GM23338 (cell line): Measurements from ENCODE around the gene APH1B. TPM values are rescaled to one million over a fixed set of nuclear protein-coding genes. Genes with fewer than 3 reads are reported as not detected.

Experiments
- ATAC-seq: fragments of 200-7000 bp; cut with Tn5 transposase; 3 replicates; pipeline ENCODE4 v1.9.1; 2020
- DNase-seq: peaks from one replicate; pipeline ENCODE4 v3.0.0-alpha.2; 2015; ENCODE audit warnings: low spot score
- H2AFZ ChIP-seq: fragments of 200-600 bp; sonication (generic); 2 replicates; pipeline ENCODE4 v1.8.0; 2016; ENCODE audit warnings: antibody characterized with exemption, mild to moderate bottlenecking, moderate library complexity
- H3F3A ChIP-seq: fragments of 200-600 bp; sonication (generic); replicated peaks from 2 replicates; pipeline ENCODE4 v1.8.0; 2017; ENCODE audit warnings: antibody characterized with exemption, mixed run types, low read depth
- H3K27ac ChIP-seq: fragments of 200-600 bp; sonication (generic); 2 replicates; pipeline ENCODE4 v1.6.1; 2016; ENCODE audit warnings: low read depth
- H3K27me3 ChIP-seq: fragments of 200-600 bp; sonication (generic); 2 replicates; pipeline ENCODE4 v1.8.0; 2016; ENCODE audit warnings: mild to moderate bottlenecking, mixed run types, moderate library complexity; ENCODE audit not compliant: insufficient read depth
- H3K36me3 ChIP-seq: fragments of 200-600 bp; sonication (generic); 2 replicates; pipeline ENCODE4 v1.8.0; 2016; ENCODE audit warnings: mild to moderate bottlenecking; ENCODE audit not compliant: insufficient read depth
- H3K4me1 ChIP-seq: fragments of 200-600 bp; sonication (generic); 2 replicates; pipeline ENCODE4 v1.8.0; 2016; ENCODE audit warnings: mild to moderate bottlenecking, moderate library complexity; ENCODE audit not compliant: insufficient read depth
- H3K4me2 ChIP-seq: fragments of 200-600 bp; sonication (generic); 2 replicates; pipeline ENCODE4 v1.7.1; 2017; ENCODE audit warnings: mixed run types
- H3K4me3 ChIP-seq: fragments of 200-600 bp; sonication (generic); 2 replicates; pipeline ENCODE4 v1.6.1; 2016; ENCODE audit warnings: mixed run types
- H3K79me2 ChIP-seq: fragments of 200-600 bp; sonication (generic); replicated peaks from 2 replicates; pipeline ENCODE4 v1.8.0; 2017; ENCODE audit warnings: mild to moderate bottlenecking; ENCODE audit not compliant: insufficient read depth
- H3K9me2 ChIP-seq: fragments of 200-600 bp; sonication (generic); 2 replicates; pipeline ENCODE4 v1.8.0; 2017; ENCODE audit not compliant: insufficient read depth
- H4K20me1 ChIP-seq: fragments of 200-600 bp; sonication (generic); replicated peaks from 2 replicates; pipeline ENCODE4 v1.8.0; 2017; ENCODE audit warnings: mild to moderate bottlenecking; ENCODE audit not compliant: insufficient read depth
- H3K27ac Mint-ChIP-seq: 2 replicates; pipeline ENCODE4 v1.8.0; 2020; ENCODE audit warnings: inconsistent platforms, mild to moderate bottlenecking, moderate library complexity, mixed read lengths
- H3K27me3 Mint-ChIP-seq: 3 replicates; pipeline ENCODE4 v1.8.0; 2022; ENCODE audit warnings: low read depth, mild to moderate bottlenecking, moderate library complexity, mixed read lengths, inconsistent platforms; ENCODE audit not compliant: insufficient read depth, poor library complexity
- H3K36me3 Mint-ChIP-seq: 3 replicates; pipeline ENCODE4 v1.8.0; 2021; ENCODE audit warnings: low read depth, mild to moderate bottlenecking, inconsistent platforms, moderate library complexity, mixed read lengths
- H3K4me1 Mint-ChIP-seq: 3 replicates; pipeline ENCODE4 v1.8.0; 2020; ENCODE audit warnings: mild to moderate bottlenecking, inconsistent platforms, mixed read lengths
- H3K4me3 Mint-ChIP-seq: 3 replicates; pipeline ENCODE4 v1.8.0; 2021; ENCODE audit warnings: moderate library complexity, mild to moderate bottlenecking, inconsistent platforms, mixed read lengths
- H3K9me3 Mint-ChIP-seq: 3 replicates; pipeline ENCODE4 v1.8.0; 2020; ENCODE audit warnings: moderate library complexity, mild to moderate bottlenecking, inconsistent platforms, mixed read lengths
- CREB1 ChIP-seq: fragments of 250-450 bp; sonication (Bioruptor Pico); IDR thresholded peaks from 2 replicates; pipeline ENCODE4 v1.5.0; 2020; ENCODE audit warnings: low read depth, mild to moderate bottlenecking, moderate library complexity
- CTCF ChIP-seq, 2 experiments: fragments of 200-600 bp in 1 of 2; sonication (generic) in 1 of 2; conservative IDR thresholded peaks; 2 replicates each; pipeline versions ENCODE4 v1.5.1 to v1.6.1; 2016 to 2017; ENCODE audit warnings: antibody characterized with exemption in 2 of 2, low read depth in 2 of 2, mild to moderate bottlenecking in 2 of 2, moderate library complexity in 1 of 2
- EZH2 ChIP-seq: fragments of 200-600 bp; sonication (generic); IDR thresholded peaks from one replicate; pipeline ENCODE4 v1.8.0; 2017; ENCODE audit warnings: antibody characterized with exemption, mild to moderate bottlenecking, low read depth; ENCODE audit not compliant: unreplicated experiment
- JUNB ChIP-seq: IDR thresholded peaks from one replicate; pipeline ENCODE4 v1.6.1; 2016; ENCODE audit warnings: antibody characterized with exemption; ENCODE audit not compliant: unreplicated experiment
- NANOG ChIP-seq: IDR thresholded peaks from 2 replicates; pipeline ENCODE4 v1.6.1; 2016; ENCODE audit warnings: antibody characterized with exemption, borderline replicate concordance
- POLR2AphosphoS5 ChIP-seq: IDR thresholded peaks from 2 replicates; pipeline ENCODE4 v1.6.1; 2016; ENCODE audit warnings: antibody characterized with exemption, low read depth
- ZNF331 ChIP-seq: fragments of 250-450 bp; sonication (Bioruptor Pico); IDR thresholded peaks from 2 replicates; pipeline ENCODE4 v1.5.0; 2020; ENCODE audit warnings: low read depth, mild to moderate bottlenecking, moderate library complexity
- ZNF462 ChIP-seq: fragments of 250-450 bp; sonication (Bioruptor Pico); IDR thresholded peaks from 2 replicates; pipeline ENCODE4 v1.5.0; 2020; ENCODE audit warnings: mild to moderate bottlenecking, moderate library complexity
- polyA plus RNA-seq: library from polyadenylated mRNA; unstranded; fragments of >200 nt; fragmentation: Nextera tagmentation; extraction: Ambion mirVana; gene quantifications from 2 replicates; pipeline ENCODE4 v1.2.1, GENCODE V29; 2016
- total RNA-seq: library from RNA; depleted of rRNA; stranded (reverse); fragments of >200 nt; shearing (Covaris generic); gene quantifications from 2 replicates; pipeline ENCODE4 v1.2.3, GENCODE V29; 2014

APH1B gene
- total and polyA plus RNA-seq, 2 experiments from 2014 or later: 14.3 to 24.4 TPM

- TF ChIP-seq EZH2: no peak
- TF ChIP-seq CTCF (conservative IDR thresholded peaks at IDR 0.05; ENCODE audit: low read depth in 2 of 2): no peak
- TF ChIP-seq JUNB: peak; percentile 79
- TF ChIP-seq CREB1: no peak
- Mint-ChIP-seq H3K9me3 (peaks cover 3% of the 10 kb centered on the region; the same call in 2 of the 3 replicates), H3K27ac (no peak overlapping the region), H3K36me3 (no peaks in the 10 kb centered on the region; the same call in 2 of the 3 replicates), H3K27me3 (peaks cover 3% of the 10 kb centered on the region), H3K4me3 (no peak overlapping the region), H3K4me1 (peaks cover 51% of the 10 kb centered on the region)
- Histone ChIP-seq H3K79me2 (no peaks in the 10 kb centered on the region), H3K27me3 (no peaks in the 10 kb centered on the region), H3K9me2 (0 out of 2 replicates have a peak, but pooled peaks cover 3% of the 10 kb centered on the region), H2AFZ (no peak overlapping the region), H3K4me1 (peaks cover 52% of the 10 kb centered on the region), H4K20me1 (no peaks in the 10 kb centered on the region), H3K36me3 (no peaks in the 10 kb centered on the region), H3K4me3 (no peak overlapping the region), H3K27ac (no peak overlapping the region), H3F3A (no peaks in the 10 kb centered on the region), H3K4me2 (peak overlapping the region; percentile 31; the same call in 1 of the 2 replicates)
- DNase-seq (no peak), ATAC-seq (peak; percentile 33; the same call in 2 of the 3 replicates)
Measured at GRCh38 chr15:63314409-63314808, 37.0 kb downstream of the APH1B start.

- no peaks in the 10 kb centered on the region for H3K79me2 ChIP-seq
- DNase-seq (no peak), ATAC-seq (no peak)
- Mint-ChIP-seq H3K4me3 (no peak overlapping the region), H3K9me3 (no peaks in the 10 kb centered on the region), H3K36me3 (no peaks in the 10 kb centered on the region), H3K27me3 (peaks cover 4% of the 10 kb centered on the region), H3K4me1 (peaks cover 40% of the 10 kb centered on the region), H3K27ac (no peak overlapping the region)
- H3F3A ChIP-seq: no peaks in the 10 kb centered on the region
- TF ChIP-seq POLR2AphosphoS5 (no peak), NANOG (no peak), ZNF462 (no peak), ZNF331 (CRISPR knock-in tag) (no peak)
- no peaks in the 10 kb centered on the region for H3K27me3 ChIP-seq
- H3K4me1 ChIP-seq: peaks cover 43% of the 10 kb centered on the region
- no peak overlapping the region for H3K4me3 ChIP-seq
- no peak overlapping the region for H2AFZ ChIP-seq
- no peaks in the 10 kb centered on the region for H3K36me3 ChIP-seq
- 0 out of 2 replicates have a peak, but pooled peaks cover 3% of the 10 kb centered on the region for H3K9me2 ChIP-seq
- no peaks in the 10 kb centered on the region for H4K20me1 ChIP-seq
- no peak overlapping the region for H3K4me2 ChIP-seq
- H3K27ac ChIP-seq: no peak overlapping the region
Measured at GRCh38 chr15:63318344-63318743, 40.9 kb downstream of the APH1B start.
